K562 (cell line): Measurements from ENCODE around the gene PSME1. TPM values are rescaled to one million over a fixed set of nuclear protein-coding genes. Genes with fewer than 3 reads are reported as not detected.

Source experiments
- ESRRB ChIP-seq: fragments of 250-450 bp; sonication (Bioruptor Pico); IDR thresholded peaks from 2 replicates; pipeline ENCODE4 v1.5.0; 2020; ENCODE audit warnings: mild to moderate bottlenecking, moderate library complexity, borderline replicate concordance
- GABPA ChIP-seq: fragments of 200-800 bp; sonication (Bioruptor generic); conservative IDR thresholded peaks from 2 replicates; pipeline ENCODE4 v1.6.1; 2016; ENCODE audit warnings: low read depth, missing genetic modification characterization, missing compliant biosample characterization
- MCM3 ChIP-seq: fragments of 450-650 bp; IDR thresholded peaks from 2 replicates; pipeline ENCODE4 v1.6.1; 2016
- NR2C1 ChIP-seq, 2 experiments: fragments of 450-650 bp; IDR thresholded peaks; 2 replicates each; pipeline ENCODE4 v1.6.1; 2017; ENCODE audit warnings: mild to moderate bottlenecking in 2 of 2, antibody characterized with exemption in 1 of 2, inconsistent platforms in 1 of 2, missing compliant biosample characterization in 1 of 2, missing genetic modification characterization in 1 of 2
- POLR3A ChIP-seq: IDR thresholded peaks from 2 replicates; pipeline ENCODE4 v1.6.1; 2011; ENCODE audit warnings: borderline replicate concordance, mild to moderate bottlenecking, moderate library complexity; ENCODE audit not compliant: insufficient read length, insufficient read depth; ENCODE audit errors: extremely low read depth
- SPI1 ChIP-seq: IDR thresholded peaks from 2 replicates; pipeline ENCODE4 v1.6.1; 2011; ENCODE audit warnings: low read depth, low read length, control low read depth, borderline replicate concordance
- SRSF7 ChIP-seq: fragments of 200-400 bp; formaldehyde crosslinking; optimal IDR thresholded peaks from 2 replicates; pipeline ENCODE3; 2017; ENCODE audit warnings: mild to moderate bottlenecking, low read depth, low read length
- TFAM ChIP-seq: fragments of 250-450 bp; sonication (Bioruptor Pico); conservative IDR thresholded peaks from 2 replicates; pipeline ENCODE4 v1.5.0; 2021; ENCODE audit warnings: mild to moderate bottlenecking, moderate library complexity
- USF2 ChIP-seq: sonication (generic); formaldehyde crosslinking; IDR thresholded peaks from 2 replicates; pipeline ENCODE4 v1.5.0; 2020; ENCODE audit warnings: missing genetic modification reagents
- ZBTB2 ChIP-seq: fragments of 450-650 bp; IDR thresholded peaks from 2 replicates; pipeline ENCODE4 v1.6.1; 2016; ENCODE audit warnings: antibody characterized with exemption
- ZKSCAN8 ChIP-seq: fragments of 200-800 bp; sonication (Bioruptor generic); IDR thresholded peaks from 2 replicates; pipeline ENCODE4 v1.6.1; 2016; ENCODE audit warnings: missing genetic modification characterization, missing compliant biosample characterization
- ZNF212 ChIP-seq: fragments of 450-650 bp; formaldehyde crosslinking; IDR thresholded peaks from 2 replicates; pipeline ENCODE4 v1.4.0; 2020; ENCODE audit warnings: mild to moderate bottlenecking
- ZNF311 ChIP-seq: fragments of 250-450 bp; sonication (Bioruptor Pico); IDR thresholded peaks from 2 replicates; pipeline ENCODE4 v1.4.0; 2020; ENCODE audit warnings: mild to moderate bottlenecking, moderate library complexity
- polyA plus RNA-seq, 8 experiments: library from polyadenylated mRNA; depleted of rRNA in 4 of 8; stranded (reverse) in 5 of 8; unstranded in 3 of 8; fragments of >200 nt; fragmentation: Nextera tagmentation in 2 of 8; fragmentation: Illumina TruSeq in 1 of 8; extraction: Ambion mirVana in 2 of 8; extraction: Trizol in 1 of 8; gene quantifications; 2 replicates each; pipeline versions ENCODE4 v1.2.1 to v1.2.3, GENCODE V29; 2011 to 2014; ENCODE audit warnings: inconsistent platforms in 1 of 8, missing spikeins in 1 of 8
- total RNA-seq, 7 experiments: library from RNA; depleted of rRNA in 6 of 7; stranded (reverse); fragments of >200 nt in 6 of 7; fragmentation: Illumina TruSeq in 2 of 7; extraction: Trizol in 2 of 7; gene quantifications; 2 replicates each; pipeline versions ENCODE4 v1.2.1 to v1.2.3, GENCODE V29; 2011 to 2021; ENCODE audit warnings: low replicate concordance in 1 of 7
- TF ChIP-seq, protein P1 (sequence below): fragments of 250-450 bp; sonication (Bioruptor Pico); IDR thresholded peaks from 2 replicates; pipeline ENCODE4 v1.8.0; 2022; ENCODE audit warnings: moderate library complexity, mild to moderate bottlenecking, inconsistent platforms
- TF ChIP-seq, protein P2 (sequence below): fragments of 250-450 bp; sonication (Bioruptor Pico); IDR thresholded peaks from 2 replicates; pipeline ENCODE4 v1.8.0; 2021; ENCODE audit warnings: mild to moderate bottlenecking, moderate library complexity
- TF ChIP-seq, protein P3 (sequence below): fragments of 450-650 bp; IDR thresholded peaks from 2 replicates; pipeline ENCODE4 v1.6.1; 2016; ENCODE audit warnings: mild to moderate bottlenecking
- TF ChIP-seq, protein P4 (sequence below): fragments of 250-450 bp; sonication (Bioruptor Pico); IDR thresholded peaks from 2 replicates; pipeline ENCODE4 v1.5.0; 2022; ENCODE audit warnings: mild to moderate bottlenecking

Gene PSME1
- total and polyA plus RNA-seq, 9 of the 15 experiments (the other 6 are each of a cell fraction or from before 2014, with no cell fraction given), result 20.3 to 180 (median 67.5) TPM

GRCh38 chr14:24141097-24141880 is 5.3 kb downstream of the PSME1 start, which contains the start of gene EMC9 (continued):
- peak; percentile 76 for TF ChIP-seq SPI1
- TF ChIP-seq ZKSCAN8 (CRISPR knock-in tag), result no peak
- no peak for TF ChIP-seq ZNF212
- no peak for TF ChIP-seq ESRRB (CRISPR knock-in tag)
- TF ChIP-seq GABPA (tag), result peak; percentile 71
- TF ChIP-seq NR2C1 (IDR thresholded peaks at IDR 0.05), result no peak
- TF ChIP-seq NR2C1 (tag; IDR thresholded peaks at IDR 0.05), result no peak
- no peak for TF ChIP-seq ZNF311 (CRISPR knock-in tag)
- TF ChIP-seq ZBTB2, result no peak
- no peak for TF ChIP-seq SRSF7
- TF ChIP-seq POLR3A, result no peak
- TF ChIP-seq, protein P1, sequence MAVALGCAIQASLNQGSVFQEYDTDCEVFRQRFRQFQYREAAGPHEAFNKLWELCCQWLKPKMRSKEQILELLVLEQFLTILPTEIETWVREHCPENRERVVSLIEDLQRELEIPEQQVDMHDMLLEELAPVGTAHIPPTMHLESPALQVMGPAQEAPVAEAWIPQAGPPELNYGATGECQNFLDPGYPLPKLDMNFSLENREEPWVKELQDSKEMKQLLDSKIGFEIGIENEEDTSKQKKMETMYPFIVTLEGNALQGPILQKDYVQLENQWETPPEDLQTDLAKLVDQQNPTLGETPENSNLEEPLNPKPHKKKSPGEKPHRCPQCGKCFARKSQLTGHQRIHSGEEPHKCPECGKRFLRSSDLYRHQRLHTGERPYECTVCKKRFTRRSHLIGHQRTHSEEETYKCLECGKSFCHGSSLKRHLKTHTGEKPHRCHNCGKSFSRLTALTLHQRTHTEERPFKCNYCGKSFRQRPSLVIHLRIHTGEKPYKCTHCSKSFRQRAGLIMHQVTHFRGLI, result no peak
- TF ChIP-seq, protein P2, sequence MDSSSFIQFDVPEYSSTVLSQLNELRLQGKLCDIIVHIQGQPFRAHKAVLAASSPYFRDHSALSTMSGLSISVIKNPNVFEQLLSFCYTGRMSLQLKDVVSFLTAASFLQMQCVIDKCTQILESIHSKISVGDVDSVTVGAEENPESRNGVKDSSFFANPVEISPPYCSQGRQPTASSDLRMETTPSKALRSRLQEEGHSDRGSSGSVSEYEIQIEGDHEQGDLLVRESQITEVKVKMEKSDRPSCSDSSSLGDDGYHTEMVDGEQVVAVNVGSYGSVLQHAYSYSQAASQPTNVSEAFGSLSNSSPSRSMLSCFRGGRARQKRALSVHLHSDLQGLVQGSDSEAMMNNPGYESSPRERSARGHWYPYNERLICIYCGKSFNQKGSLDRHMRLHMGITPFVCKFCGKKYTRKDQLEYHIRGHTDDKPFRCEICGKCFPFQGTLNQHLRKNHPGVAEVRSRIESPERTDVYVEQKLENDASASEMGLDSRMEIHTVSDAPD (CRISPR knock-in tag), result no peak
- TF ChIP-seq, protein P3, sequence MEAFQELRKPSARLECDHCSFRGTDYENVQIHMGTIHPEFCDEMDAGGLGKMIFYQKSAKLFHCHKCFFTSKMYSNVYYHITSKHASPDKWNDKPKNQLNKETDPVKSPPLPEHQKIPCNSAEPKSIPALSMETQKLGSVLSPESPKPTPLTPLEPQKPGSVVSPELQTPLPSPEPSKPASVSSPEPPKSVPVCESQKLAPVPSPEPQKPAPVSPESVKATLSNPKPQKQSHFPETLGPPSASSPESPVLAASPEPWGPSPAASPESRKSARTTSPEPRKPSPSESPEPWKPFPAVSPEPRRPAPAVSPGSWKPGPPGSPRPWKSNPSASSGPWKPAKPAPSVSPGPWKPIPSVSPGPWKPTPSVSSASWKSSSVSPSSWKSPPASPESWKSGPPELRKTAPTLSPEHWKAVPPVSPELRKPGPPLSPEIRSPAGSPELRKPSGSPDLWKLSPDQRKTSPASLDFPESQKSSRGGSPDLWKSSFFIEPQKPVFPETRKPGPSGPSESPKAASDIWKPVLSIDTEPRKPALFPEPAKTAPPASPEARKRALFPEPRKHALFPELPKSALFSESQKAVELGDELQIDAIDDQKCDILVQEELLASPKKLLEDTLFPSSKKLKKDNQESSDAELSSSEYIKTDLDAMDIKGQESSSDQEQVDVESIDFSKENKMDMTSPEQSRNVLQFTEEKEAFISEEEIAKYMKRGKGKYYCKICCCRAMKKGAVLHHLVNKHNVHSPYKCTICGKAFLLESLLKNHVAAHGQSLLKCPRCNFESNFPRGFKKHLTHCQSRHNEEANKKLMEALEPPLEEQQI, result no peak
- no peak for TF ChIP-seq TFAM
- TF ChIP-seq, protein P4, sequence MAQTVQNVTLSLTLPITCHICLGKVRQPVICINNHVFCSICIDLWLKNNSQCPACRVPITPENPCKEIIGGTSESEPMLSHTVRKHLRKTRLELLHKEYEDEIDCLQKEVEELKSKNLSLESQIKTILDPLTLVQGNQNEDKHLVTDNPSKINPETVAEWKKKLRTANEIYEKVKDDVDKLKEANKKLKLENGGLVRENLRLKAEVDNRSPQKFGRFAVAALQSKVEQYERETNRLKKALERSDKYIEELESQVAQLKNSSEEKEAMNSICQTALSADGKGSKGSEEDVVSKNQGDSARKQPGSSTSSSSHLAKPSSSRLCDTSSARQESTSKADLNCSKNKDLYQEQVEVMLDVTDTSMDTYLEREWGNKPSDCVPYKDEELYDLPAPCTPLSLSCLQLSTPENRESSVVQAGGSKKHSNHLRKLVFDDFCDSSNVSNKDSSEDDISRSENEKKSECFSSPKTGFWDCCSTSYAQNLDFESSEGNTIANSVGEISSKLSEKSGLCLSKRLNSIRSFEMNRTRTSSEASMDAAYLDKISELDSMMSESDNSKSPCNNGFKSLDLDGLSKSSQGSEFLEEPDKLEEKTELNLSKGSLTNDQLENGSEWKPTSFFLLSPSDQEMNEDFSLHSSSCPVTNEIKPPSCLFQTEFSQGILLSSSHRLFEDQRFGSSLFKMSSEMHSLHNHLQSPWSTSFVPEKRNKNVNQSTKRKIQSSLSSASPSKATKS (CRISPR knock-in tag), result no peak
- TF ChIP-seq USF2 (CRISPR knock-in tag), result peak; percentile 79
- TF ChIP-seq MCM3, result no peak
